Subcutaneous adipose tissue (tissue), 4 donors: ENCODE measurements around the gene ANKRD26. TPM values are rescaled to one million over a fixed set of nuclear protein-coding genes. Genes with fewer than 3 reads are reported as not detected.

ENCODE experiments used
- CTCF ChIP-seq: fragments of 450-650 bp; IDR thresholded peaks from one replicate; pipeline ENCODE4 v1.5.1; 2016; ENCODE audit warnings: low read depth, mild to moderate bottlenecking, control low read depth, antibody characterized with exemption, moderate library complexity
- total RNA-seq, 4 donors: library from RNA; depleted of rRNA; stranded (reverse); fragments of >200 nt; gene quantifications; one replicate each; pipeline ENCODE4 v1.1.0, GENCODE V29; 2016

ANKRD26 gene
- total RNA-seq, 4 donors from 2014 or later: 9.7 to 14.0 (median 11.1) TPM

DNA sequence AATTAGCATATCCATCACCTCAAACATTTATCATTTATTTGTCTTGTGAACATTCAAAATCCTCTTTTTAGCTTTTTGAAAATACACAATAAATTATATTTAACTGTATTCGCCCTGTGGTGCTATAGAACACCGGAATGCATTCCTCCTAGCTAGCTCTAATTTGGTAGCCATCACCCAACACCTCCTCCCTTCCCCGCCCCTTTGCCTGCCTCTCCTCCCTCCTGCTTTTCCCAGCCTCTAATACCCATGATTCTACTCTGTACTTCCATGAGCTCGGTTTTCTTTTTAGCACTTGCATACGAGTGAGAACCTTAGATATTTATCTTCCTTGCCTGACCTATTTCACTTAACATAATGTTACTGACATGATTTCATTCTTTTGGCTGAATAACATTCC is 80.1 kb downstream of the ANKRD26 start:
- TF ChIP-seq CTCF: no peak

GRCh38 chr10:27019827-27020226 is 80.5 kb downstream of the ANKRD26 start:
- no peak for TF ChIP-seq CTCF

DNA sequence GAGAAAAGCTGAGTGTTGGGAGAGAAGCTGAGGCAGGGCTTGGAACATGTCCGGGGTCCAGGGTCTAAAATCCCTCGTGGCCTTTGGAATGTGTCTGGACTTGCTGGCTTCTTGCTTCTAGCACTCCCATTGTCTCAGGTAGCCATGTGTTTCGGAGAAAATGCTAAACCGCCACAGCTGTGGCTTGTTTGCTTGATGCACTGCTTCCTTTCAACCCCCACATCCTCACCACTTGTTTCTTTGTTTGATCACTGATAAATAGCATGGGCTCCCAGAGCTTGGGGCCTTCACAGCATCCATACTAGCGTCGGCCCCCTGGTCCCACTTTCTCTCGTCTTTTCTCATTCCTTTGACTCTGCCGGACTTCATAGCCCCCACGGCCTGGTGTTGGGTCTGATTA is 102.7 kb downstream of the ANKRD26 start:
- TF ChIP-seq CTCF: no peak

GRCh38 chr10:26994743-26995142 is 105.6 kb downstream of the ANKRD26 start:
- no peak for TF ChIP-seq CTCF

GRCh38 chr10:26987851-26988250 is 112.4 kb downstream of the ANKRD26 start:
- TF ChIP-seq CTCF: no peak

DNA sequence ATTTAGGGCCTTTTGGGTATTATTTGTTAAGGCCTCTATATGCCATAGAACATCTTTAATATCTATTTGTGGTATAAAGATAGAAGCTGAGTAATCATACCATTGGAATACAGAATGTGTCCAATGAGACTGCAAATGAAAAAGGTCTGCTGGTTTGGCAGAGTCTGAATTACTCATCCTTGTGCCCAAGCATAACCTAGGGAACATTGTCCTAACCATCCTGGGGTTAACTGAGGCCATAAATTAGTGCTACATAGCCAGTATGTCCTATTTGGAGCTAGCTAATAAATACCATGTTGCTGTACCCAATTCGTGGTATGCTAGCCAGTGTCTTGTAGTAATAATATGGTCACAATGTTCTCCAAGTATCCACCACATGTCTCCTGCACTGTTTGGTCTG is 117.1 kb downstream of the ANKRD26 start:
- TF ChIP-seq CTCF: no peak

GRCh38 chr10:26982058-26982457 is 118.2 kb downstream of the ANKRD26 start:
- no peak for TF ChIP-seq CTCF
